H1 (cell line): ENCODE data around the gene TMEM51.

ENCODE experiments used
- CHD7 ChIP-seq: fragments of 300-600 bp; sonication (generic); IDR thresholded peaks from 2 replicates; pipeline ENCODE4 v1.7.1; 2012; ENCODE audit warnings: low read length, moderate library complexity, mild to moderate bottlenecking, inconsistent platforms; ENCODE audit not compliant: insufficient replicate concordance
- CTCF ChIP-seq, 3 experiments: IDR thresholded peaks; 1 replicate in 2 of 3; 2 replicates in 1 of 3; pipeline versions ENCODE4 v1.5.1 to v1.6.1; 2011; ENCODE audit warnings: low read length in 3 of 3, mild to moderate bottlenecking in 3 of 3, inconsistent platforms in 2 of 3, low read depth in 1 of 3, moderate library complexity in 1 of 3; ENCODE audit not compliant: insufficient read depth in 1 of 3; ENCODE audit errors: control extremely low read depth in 1 of 3
- POLR2A ChIP-seq, 2 experiments: IDR thresholded peaks; 1 replicate in 1 of 2; 2 replicates in 1 of 2; pipeline ENCODE4 v1.6.1; 2011; ENCODE audit warnings: low read depth in 2 of 2, low read length in 2 of 2, mild to moderate bottlenecking in 2 of 2; ENCODE audit errors: control extremely low read depth in 1 of 2
- POLR2AphosphoS5 ChIP-seq: IDR thresholded peaks from 2 replicates; pipeline ENCODE4 v1.6.1; 2011; ENCODE audit warnings: low read depth, low read length
- RFX5 ChIP-seq: IDR thresholded peaks from 2 replicates; pipeline ENCODE4 v1.6.1; 2011; ENCODE audit warnings: low read depth, low read length, improper control_type of control experiment, borderline replicate concordance
- SUZ12 ChIP-seq: fragments of 200-600 bp; sonication (generic); IDR thresholded peaks from 2 replicates; pipeline ENCODE4 v1.6.1; 2012; ENCODE audit warnings: mild to moderate bottlenecking, inconsistent platforms, low read length, moderate library complexity, mixed read lengths
- TAF1 ChIP-seq: IDR thresholded peaks from 2 replicates; pipeline ENCODE4 v1.6.1; 2011; ENCODE audit warnings: mild to moderate bottlenecking, low read depth, low read length
- TF ChIP-seq, protein P1 (sequence below): IDR thresholded peaks from 2 replicates; pipeline ENCODE4 v1.6.1; 2012; ENCODE audit warnings: low read length, inconsistent platforms
- TF ChIP-seq, protein P2 (sequence below): IDR thresholded peaks from 2 replicates; pipeline ENCODE4 v1.6.1; 2011; ENCODE audit warnings: low read length, improper control_type of control experiment

GRCh38 chr1:15236746-15237145, 83.2 kb downstream of the TMEM51 start:
- no peak for TF ChIP-seq CTCF (IDR thresholded peaks at IDR 0.05; ENCODE audit: control extremely low read depth in 1 of 3, insufficient read depth in 1 of 3, low read depth in 1 of 3, low read length in 3 of 3)
- TF ChIP-seq CHD7, result no peak
- TF ChIP-seq, protein P1, sequence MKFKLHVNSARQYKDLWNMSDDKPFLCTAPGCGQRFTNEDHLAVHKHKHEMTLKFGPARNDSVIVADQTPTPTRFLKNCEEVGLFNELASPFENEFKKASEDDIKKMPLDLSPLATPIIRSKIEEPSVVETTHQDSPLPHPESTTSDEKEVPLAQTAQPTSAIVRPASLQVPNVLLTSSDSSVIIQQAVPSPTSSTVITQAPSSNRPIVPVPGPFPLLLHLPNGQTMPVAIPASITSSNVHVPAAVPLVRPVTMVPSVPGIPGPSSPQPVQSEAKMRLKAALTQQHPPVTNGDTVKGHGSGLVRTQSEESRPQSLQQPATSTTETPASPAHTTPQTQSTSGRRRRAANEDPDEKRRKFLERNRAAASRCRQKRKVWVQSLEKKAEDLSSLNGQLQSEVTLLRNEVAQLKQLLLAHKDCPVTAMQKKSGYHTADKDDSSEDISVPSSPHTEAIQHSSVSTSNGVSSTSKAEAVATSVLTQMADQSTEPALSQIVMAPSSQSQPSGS, result no peak
- TF ChIP-seq POLR2AphosphoS5, result no peak
- no peak for TF ChIP-seq POLR2A (IDR thresholded peaks at IDR 0.05; ENCODE audit: control extremely low read depth in 1 of 2, low read depth in 2 of 2, low read length in 2 of 2)
- no peak for TF ChIP-seq SUZ12
- TF ChIP-seq, protein P2, sequence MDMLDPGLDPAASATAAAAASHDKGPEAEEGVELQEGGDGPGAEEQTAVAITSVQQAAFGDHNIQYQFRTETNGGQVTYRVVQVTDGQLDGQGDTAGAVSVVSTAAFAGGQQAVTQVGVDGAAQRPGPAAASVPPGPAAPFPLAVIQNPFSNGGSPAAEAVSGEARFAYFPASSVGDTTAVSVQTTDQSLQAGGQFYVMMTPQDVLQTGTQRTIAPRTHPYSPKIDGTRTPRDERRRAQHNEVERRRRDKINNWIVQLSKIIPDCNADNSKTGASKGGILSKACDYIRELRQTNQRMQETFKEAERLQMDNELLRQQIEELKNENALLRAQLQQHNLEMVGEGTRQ, result no peak
- TF ChIP-seq TAF1, result no peak
- TF ChIP-seq RFX5, result no peak
